Sigmoid colon (tissue), 4 donors: ENCODE results near the gene MFRP.

Experiments
- CTCF ChIP-seq, 4 experiments: fragments of 450-650 bp in 3 of 4; fragments of 200-600 bp in 1 of 4; IDR thresholded peaks; one replicate each; pipeline ENCODE4 v1.5.1; 2016 to 2019; ENCODE audit warnings: antibody characterized with exemption in 4 of 4, mild to moderate bottlenecking in 3 of 4, moderate library complexity in 2 of 4
- EP300 ChIP-seq, 4 donors: sonication (generic); formaldehyde crosslinking; IDR thresholded peaks; one replicate each; pipeline ENCODE4 v1.6.1; 2017; ENCODE audit warnings: antibody characterized with exemption in 4 of 4
- POLR2A ChIP-seq, 2 donors: fragments of 450-650 bp; IDR thresholded peaks; one replicate each; pipeline ENCODE4 v1.6.1; 2016; ENCODE audit warnings: antibody characterized with exemption in 2 of 2, mild to moderate bottlenecking in 2 of 2, moderate library complexity in 2 of 2
- POLR2AphosphoS5 ChIP-seq, 4 donors: sonication (generic); formaldehyde crosslinking; IDR thresholded peaks; one replicate each; pipeline ENCODE4 v1.6.1; 2017; ENCODE audit warnings: antibody characterized with exemption in 4 of 4

- no peak for TF ChIP-seq POLR2A (IDR thresholded peaks at IDR 0.05)
- peak; percentile 39 to 65 (median 48) for TF ChIP-seq POLR2AphosphoS5 (IDR thresholded peaks at IDR 0.05)
- no peak for TF ChIP-seq EP300 (IDR thresholded peaks at IDR 0.05)
- no peak for TF ChIP-seq CTCF (IDR thresholded peaks at IDR 0.05)
Observed at GRCh38 chr11:119340335-119341221, 5.9 kb downstream of the MFRP start, which contains the start of gene C1QTNF5.
